Renal cortex interstitium (tissue), 11 donors: ENCODE measurements around the gene LARP7. TPM values are rescaled to one million over a fixed set of nuclear protein-coding genes. Genes with fewer than 3 reads are reported as not detected.
A peak's percentile ranks its signal among the peaks of the same experiment; 100 is the strongest.

Experiments used
- DNase-seq, 11 donors: peaks; one replicate each; pipeline ENCODE4 v3.0.0-alpha.2; 2013; ENCODE audit warnings: low read depth in 9 of 11, low spot score in 4 of 11; ENCODE audit errors: extremely low read depth in 1 of 11
- polyA plus RNA-seq, 3 donors: library from polyadenylated mRNA; unstranded; fragments of 120-200 nt; gene quantifications; one replicate each; pipeline ENCODE4 v1.2.1, GENCODE V29; 2013; ENCODE audit not compliant: insufficient read length in 3 of 3

Gene LARP7
- polyA plus RNA-seq, 3 donors: 93.7 to 125 (median 119) TPM

DNA sequence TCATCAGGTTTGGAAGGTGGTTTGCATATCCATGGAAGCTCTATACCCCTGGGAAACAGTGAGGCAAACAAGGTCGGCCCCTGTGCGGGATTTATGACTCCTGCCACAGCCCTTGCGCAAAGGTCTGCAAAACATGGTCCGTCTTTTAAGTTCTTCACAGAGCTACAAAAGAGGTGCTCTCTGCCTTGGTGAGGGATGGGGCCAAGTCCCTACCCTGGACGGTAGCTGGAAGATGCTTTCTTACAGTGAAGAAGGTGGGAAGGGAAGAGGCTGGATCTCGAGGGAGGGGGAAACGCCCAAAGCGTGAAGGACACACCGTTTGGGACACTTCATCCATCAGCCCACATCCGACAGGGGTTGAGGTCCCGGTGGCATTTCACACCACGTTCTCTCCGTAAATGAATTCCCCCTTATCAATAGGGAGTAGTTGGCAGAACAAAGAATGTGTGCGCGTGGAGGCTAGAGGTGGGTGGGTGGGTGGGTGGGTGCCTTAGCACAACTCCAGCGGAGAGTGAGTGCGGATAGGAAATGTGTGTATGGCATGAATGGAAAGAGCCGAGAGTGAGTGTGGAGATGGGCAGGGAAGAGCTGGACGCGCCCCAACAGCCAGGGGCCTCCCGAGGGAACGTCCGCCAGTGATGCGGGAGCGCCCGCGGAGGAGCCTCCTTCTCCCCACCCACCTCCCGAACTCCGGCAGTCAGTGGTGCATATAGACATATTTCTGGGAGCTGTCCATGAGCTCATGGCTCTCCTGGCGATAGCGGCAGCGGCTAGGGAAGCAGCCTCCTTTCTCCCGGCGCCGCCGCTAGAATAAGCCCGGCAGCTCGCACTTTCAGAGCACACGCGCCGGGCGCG is 68.3 kb downstream of the LARP7 start:
- peak in 8 of 11 donors; percentile 13 to 52 (median 40) for DNase-seq

DNA sequence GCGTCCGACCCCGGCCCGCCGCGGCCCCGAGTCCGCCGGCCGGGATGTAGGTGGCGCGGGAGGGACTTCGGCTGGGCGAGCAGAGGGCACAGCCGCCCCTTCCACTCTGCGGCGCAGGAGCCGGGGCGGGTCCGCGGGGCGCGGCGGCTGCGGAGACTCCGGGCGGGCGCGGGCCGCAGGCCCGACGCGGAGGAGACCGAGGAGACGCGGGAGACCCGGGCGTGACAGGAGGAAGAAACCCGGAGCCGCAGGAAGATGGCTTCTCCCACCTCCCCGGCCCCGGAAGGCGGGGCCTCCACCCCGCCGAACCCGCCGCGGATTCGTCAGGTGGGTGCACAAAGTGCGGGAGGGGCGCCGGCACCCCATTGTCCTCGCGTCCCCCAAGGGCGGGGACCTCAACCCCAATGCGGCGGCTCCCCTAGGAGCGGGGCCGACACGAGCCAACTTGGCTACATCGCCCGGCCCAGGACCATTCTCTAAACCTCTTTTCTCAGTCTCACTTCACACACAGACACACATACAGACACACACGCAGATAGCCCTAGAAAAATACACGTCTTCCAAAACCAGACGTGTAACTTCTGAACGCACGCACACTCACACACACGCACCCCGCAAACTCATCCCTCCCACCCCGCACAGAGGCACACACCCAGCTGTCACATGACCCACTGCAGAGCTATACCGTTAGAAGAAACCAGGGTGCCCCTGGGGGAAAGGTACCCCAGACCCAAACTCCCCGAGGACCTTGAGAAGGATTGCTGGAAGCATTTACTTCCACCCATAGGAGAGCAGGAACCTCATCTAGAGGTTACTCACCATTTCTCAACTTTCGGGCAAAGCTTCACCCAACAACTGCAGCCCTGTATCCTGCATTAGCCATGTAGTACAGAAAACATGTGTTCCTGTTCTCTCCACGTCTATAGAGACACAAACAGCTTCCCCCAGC is 69.2 kb downstream of the LARP7 start:
- DNase-seq: peak in 2 of 11 donors; percentile 1 to 11

DNA sequence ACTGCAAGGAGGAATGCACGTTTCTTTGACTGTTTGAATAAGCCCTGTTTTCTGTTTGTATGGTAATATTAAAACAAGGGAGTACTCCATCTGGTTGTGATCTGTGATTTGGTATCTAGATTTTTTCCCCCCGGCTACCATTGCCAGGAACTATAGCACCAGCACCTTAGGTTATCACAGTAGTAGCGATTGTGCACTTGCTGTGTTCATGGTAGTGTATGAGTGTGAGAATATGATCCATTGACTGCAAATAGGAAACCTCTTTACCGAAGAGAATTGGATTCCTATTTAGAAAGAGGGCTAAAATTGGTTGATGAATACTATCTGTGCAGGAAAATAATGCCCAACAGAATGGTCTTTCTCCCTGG is 69.9 kb downstream of the LARP7 start:
- DNase-seq: no peak

Other genes with a start within 250 kb of the LARP7 start
- not detected for gene NEUROG2, start 121.0 kb upstream of the LARP7 start, polyA plus RNA-seq
- gene ZGRF1, start 234 bp upstream of the LARP7 start, polyA plus RNA-seq: 10 to 100 TPM; 14.0 to 16.6 (median 14.2) TPM